ENCODE data around the gene HSD3B2.

The HSD3B2 gene

DNA sequence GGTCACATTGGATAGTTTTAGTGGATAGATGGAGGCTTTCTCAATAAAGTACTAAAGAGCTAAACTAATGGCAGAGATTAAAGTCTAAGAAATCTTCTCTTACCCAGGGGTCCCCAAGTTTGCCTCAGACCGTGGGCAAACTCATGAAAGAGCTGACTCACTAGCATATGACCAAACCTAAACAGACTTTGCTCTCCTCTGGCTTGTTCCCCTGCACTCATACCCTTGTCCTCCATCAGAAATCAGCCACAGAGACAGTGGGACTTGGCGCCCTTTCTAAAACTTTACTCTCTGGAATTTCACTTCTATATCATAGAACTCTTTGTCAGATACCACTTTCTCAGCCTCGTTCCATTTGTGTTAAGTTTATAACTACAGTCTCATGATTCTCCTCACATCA, 17.0 kb upstream of the HSD3B2 start:
- no peak for DNase-seq (ENCODE audit: low read depth)

DNA sequence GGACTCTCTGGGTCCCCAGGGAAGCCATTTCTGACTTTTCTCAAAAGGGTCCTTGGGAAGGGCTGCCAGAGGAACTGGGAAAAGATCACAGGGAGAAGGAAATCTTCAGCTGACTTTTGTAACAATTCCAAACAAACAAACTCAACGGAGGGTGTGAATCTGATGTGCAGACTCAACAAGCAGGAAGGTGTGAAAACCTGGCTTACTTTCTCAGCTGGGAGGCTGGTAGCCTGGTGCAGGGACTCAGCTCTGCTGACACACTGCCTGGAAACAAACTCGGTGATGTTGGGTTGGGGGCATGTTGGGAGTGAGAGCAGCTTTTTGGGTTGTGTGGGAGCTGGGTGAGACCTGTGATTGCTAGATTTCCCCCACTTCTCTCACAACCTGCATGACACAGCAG, 10.2 kb upstream of the HSD3B2 start:
- DNase-seq (ENCODE audit: low read depth): no peak

GRCh38 chr1:119409731-119410130, 5.2 kb upstream of the HSD3B2 start:
- DNase-seq (ENCODE audit: low read depth): no peak

DNA sequence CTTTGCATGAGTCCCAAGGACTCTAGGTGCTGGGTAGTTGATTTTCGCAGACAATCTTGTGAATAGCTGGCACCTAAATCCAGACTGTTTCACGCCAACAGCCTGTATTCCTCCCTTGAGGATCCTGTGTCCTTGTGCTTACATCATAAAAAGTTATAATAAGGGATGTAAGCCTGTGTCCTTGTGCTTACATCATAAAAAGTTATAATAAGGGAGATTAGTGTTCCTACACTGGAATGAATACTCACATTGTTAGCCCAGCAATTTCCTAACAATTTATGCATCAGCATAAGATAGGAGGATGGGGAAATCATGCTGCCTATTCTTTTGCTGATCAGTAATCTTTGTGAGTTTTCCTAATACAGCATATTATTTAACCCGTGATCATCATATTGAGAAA, 4.0 kb upstream of the HSD3B2 start:
- DNase-seq (ENCODE audit: low read depth): no peak

DNA sequence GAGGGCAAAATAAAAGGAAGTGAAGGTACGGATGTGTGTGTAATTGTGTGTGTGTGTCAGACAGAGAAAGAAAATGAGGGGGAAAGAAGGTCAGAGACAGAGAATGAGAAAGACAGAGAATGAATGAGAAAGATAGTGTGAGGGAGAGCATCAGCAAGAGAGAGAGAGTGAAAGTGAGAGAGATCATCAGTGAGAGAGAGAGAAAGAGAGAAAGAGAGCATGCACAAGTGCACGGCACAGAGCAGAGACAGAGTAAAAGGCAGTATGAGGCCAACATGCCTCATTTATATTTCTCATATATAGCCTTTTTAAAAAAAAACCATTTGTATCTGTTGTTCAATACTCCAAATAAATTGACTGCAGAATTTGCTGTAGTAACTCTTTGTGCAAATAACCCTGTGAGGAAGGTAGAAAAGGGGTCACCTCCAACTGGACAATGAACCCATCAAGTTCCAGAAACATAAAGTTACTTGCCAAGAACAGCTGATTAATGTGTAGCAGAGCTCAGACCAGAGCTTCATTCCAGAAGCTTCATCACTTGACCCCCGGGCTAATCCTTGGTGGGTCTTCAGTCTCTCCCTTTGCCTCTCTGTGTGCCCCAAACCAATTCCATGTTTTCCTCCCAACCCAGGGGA, 1.2 kb downstream of the HSD3B2 start:
- no peak for DNase-seq (ENCODE audit: low read depth)

DNA sequence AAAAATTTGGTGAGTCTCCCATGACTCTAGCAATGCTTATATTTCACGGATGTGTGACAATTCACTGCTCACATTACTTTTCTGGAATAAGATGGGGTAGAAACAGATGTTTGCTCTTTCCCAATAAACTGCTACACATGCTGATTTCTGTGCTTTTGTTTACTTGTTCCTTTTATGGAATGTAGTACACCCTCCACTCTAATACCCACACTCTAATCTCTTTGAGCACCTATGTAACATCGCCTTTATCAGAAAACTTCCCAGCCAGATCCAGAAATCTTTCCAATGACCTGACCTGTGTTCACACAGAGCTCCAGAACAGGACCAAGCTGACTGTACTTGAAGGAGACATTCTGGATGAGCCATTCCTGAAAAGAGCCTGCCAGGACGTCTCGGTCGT, 4.2 kb downstream of the HSD3B2 start:
- DNase-seq (ENCODE audit: low read depth): no peak

- no peak for DNase-seq (ENCODE audit: low read depth)
Observed at GRCh38 chr1:119420638-119421037, 5.7 kb downstream of the HSD3B2 start.

- DNase-seq (ENCODE audit: low read depth): no peak
Observed at GRCh38 chr1:119422631-119423030, 7.7 kb downstream of the HSD3B2 start.

DNA sequence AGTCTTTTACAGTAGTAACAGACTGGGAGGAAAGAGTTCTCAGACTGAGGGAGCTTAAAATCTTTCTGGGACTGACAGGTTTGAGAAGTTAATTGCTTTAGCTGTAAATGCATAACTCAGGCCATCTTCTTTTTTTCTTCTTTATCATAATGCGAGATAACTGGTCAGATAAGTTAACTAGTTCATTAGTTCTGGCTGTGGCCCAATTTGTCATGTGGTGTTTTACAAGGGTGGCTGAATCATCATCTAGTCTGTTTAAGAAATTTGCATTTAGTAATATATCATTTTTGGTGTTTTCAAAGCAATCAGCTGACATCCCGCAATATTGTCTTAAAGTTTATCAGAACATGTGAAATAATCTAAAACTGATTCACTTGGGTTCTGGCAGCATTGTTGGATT, 14.0 kb downstream of the HSD3B2 start:
- DNase-seq (ENCODE audit: low read depth): no peak

GRCh38 chr1:119429687-119430086, 14.7 kb downstream of the HSD3B2 start:
- DNase-seq (ENCODE audit: low read depth): no peak

GRCh38 chr1:119430486-119430885, 15.5 kb downstream of the HSD3B2 start:
- DNase-seq (ENCODE audit: low read depth): no peak

GRCh38 chr1:119431836-119432235, 16.9 kb downstream of the HSD3B2 start:
- DNase-seq (ENCODE audit: low read depth): no peak

- no peak for DNase-seq (ENCODE audit: low read depth)
Observed at GRCh38 chr1:119435052-119435451, 20.1 kb downstream of the HSD3B2 start.

- no peak for DNase-seq (ENCODE audit: low read depth)
Observed at GRCh38 chr1:119438761-119439160, 23.8 kb downstream of the HSD3B2 start.

- no peak for DNase-seq (ENCODE audit: low read depth)
Observed at GRCh38 chr1:119440721-119441307, 25.9 kb downstream of the HSD3B2 start.

GRCh38 chr1:119442756-119443155, 27.8 kb downstream of the HSD3B2 start:
- no peak for DNase-seq (ENCODE audit: low read depth)

- no peak for DNase-seq (ENCODE audit: low read depth)
Observed at GRCh38 chr1:119446321-119446720, 31.4 kb downstream of the HSD3B2 start.

- no peak for DNase-seq (ENCODE audit: low read depth)
Observed at GRCh38 chr1:119447344-119448126, 32.6 kb downstream of the HSD3B2 start.

GRCh38 chr1:119448127-119448511, 33.2 kb downstream of the HSD3B2 start:
- DNase-seq (ENCODE audit: low read depth): no peak

DNA sequence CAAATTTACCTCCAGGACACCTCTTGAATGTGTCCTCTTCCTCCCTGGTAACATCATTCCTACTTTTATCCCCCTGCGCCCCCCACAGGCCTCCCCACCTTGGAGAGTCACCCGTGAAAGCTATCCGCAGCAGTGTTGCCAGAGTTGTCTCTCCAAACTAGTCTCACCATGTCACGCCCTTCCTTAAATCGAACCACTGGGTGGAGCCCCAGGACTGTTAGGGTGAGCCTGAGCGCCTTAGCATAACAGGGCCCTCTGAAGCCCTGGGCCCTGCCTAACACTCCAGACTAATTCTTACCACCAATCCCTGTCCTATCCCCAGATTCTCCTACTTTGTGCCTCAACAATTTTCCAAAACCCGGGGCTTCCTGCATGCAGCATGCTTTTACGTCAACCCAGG, 35.0 kb downstream of the HSD3B2 start:
- DNase-seq (ENCODE audit: low read depth): no peak

- DNase-seq (ENCODE audit: low read depth): no peak
Observed at GRCh38 chr1:119451158-119451557, 36.2 kb downstream of the HSD3B2 start.

DNA sequence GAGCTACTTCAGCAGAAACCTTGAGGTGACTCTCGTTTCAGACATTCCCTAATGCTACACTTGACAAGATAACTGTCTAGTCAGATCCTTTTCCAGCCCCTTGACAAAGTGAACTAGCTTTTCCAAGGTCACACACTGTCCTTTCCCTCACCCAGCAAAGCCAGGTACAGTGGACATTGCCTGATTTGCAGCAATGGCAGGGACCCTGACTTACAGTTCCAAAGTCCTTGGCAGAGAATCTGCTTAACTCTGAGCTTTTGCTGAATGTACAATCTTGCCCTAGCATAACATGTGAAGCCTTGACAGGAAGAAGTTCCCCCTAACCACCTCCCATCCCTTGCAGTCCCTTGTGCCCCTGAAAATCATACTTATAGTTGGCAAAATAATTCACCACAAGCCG, 37.1 kb downstream of the HSD3B2 start:
- no peak for DNase-seq (ENCODE audit: low read depth)

GRCh38 chr1:119453021-119453420, 38.1 kb downstream of the HSD3B2 start:
- DNase-seq (ENCODE audit: low read depth): no peak

- no peak for DNase-seq (ENCODE audit: low read depth)
Observed at GRCh38 chr1:119462964-119463363, 48.0 kb downstream of the HSD3B2 start.
